Activated CD4-positive, alpha-beta T cell treated with anti-CD3 and anti-CD28 coated beads, Interleukin-2, amount 50 U/mL, for 1 hour (primary cell): ENCODE results near the gene MTMR3.

ENCODE experiments used
- DNase-seq: peaks from one replicate; pipeline ENCODE4 v3.0.0-alpha.2; 2020

MTMR3 gene

GRCh38 chr22:30005213-30005857 is 122.4 kb downstream of the MTMR3 start:
- peak; percentile 58 for DNase-seq

- DNase-seq, result no peak
Observed at GRCh38 chr22:30007361-30007760, 124.4 kb downstream of the MTMR3 start.

DNA sequence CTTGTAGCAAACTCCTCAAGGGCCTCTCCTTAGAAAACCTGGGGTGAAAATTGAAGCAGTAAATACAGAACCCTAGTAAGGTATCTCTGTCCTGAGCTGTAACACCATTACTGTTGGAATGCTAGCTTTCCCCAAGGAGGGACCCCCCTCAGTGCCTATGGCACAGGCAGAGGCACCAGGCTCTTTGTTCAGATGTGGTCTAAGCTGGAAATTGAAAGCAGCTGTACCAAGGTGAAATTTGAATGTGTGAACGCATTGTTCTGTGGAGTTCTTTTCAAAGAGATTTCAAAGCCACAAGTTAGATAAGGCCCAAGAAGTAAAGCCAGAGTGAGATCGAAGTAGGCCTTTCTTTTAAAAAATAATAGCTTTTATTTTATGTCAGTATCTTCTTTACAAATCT is 125.4 kb downstream of the MTMR3 start:
- DNase-seq, result no peak

- no peak for DNase-seq
Observed at GRCh38 chr22:30009478-30009877, 126.5 kb downstream of the MTMR3 start.

DNA sequence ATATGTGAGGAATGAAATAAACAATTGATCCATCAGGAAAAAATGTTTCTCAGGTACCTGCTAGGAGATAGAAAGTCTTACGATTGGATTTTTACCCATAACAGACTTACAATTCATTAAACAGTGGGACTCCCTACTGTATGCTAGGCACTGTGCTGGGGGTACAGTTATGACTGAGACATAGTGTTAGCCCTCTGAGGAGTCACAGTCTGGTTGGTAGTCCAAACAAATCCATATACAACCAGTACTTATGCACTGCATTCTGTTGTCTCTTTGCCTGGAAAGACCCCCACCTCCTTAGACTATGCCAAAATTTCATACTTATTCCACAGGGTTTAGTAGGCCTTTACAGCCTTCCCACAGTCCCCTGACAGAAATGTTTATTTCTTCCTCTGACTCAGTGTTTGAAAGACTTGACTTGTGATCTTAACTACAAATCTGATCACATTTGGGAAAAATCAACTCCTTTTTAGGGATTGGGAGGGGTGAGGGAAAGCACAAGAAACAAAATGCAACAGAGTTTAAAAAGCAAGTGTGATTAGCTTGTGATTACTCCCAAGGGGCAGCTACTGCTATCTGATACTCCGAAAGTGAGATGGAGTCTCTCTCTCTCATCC is 127.9 kb downstream of the MTMR3 start:
- no peak for DNase-seq

DNA sequence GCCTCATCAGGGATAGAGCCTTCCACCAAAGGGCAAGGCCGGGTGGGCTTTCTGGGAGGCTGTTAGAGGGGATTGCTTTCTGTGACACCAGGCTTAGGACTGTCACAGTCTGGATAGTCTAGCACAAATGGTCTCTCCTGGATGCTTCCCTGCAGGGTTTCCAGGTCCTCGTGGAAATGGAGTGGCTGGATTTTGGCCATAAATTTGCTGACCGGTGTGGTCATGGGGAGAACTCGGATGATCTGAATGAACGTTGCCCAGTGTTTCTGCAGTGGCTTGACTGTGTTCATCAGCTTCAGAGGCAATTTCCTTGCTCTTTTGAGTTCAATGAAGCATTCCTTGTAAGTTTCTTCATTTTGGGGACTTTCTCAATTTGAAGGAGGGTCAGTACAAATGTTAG is 130.2 kb downstream of the MTMR3 start:
- no peak for DNase-seq

- no peak for DNase-seq
Observed at GRCh38 chr22:30014244-30014643, 131.3 kb downstream of the MTMR3 start.

- DNase-seq, result no peak
Observed at GRCh38 chr22:30015229-30015797, 132.3 kb downstream of the MTMR3 start.

DNA sequence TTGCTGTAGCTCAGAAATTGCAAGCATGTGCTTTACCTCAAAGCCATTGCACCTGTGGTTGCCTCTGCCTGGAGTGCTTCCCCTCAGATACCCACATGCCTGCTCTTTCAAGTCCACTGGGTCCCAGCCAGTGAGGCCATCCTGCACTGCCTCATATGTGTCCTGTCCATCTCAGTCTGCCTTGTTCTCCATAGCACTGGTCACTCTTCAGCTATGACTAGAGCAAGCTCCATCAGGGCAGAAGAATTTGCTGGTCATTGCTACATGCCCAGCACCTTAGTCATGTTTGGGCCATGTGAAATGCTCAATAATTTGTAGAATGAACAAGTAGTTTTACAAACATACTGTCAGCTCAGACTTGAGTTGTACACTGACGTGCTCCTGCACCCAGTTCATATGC is 132.9 kb downstream of the MTMR3 start:
- no peak for DNase-seq

GRCh38 chr22:30016596-30016995 is 133.6 kb downstream of the MTMR3 start:
- DNase-seq, result no peak

DNA sequence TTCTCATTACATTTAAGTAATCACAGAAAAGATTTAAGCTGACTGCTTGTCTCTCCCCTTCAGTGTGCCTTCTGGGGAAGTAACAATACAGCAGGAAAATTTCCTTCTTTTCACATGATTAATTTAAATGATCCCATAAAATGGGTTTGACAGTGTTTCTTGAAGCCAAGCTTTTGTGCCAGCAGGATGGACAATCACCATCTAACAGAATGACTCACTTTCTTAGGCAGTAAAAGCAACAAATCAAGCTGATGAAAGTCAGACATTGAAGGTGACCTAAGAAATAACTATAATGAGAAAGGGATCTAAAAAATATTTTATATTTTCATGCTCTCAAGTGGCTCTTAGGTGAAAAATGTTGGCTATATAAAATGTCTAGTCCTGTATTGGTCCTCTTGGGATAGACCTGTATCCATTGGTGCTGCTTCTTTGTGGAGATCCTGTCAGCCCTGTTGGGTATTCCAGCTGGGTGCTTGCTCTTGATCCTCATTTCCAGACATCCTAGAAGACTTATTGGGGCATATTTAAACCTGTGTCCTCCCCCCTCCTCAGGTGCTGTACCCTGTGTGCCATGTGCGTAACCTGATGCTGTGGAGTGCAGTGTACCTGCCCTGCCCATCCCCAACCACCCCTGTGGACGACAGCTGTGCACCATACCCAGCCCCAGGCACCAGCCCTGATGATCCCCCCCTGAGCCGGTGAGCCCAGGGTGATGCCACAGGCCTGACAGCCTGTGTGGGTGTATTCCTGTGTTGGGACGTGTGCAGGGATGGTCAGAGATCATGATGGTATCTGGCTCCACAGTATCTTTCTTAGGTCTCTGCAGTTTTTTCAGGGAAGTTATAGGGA is 134.6 kb downstream of the MTMR3 start:
- no peak for DNase-seq

- no peak for DNase-seq
Observed at GRCh38 chr22:30020511-30020910, 137.5 kb downstream of the MTMR3 start.

GRCh38 chr22:30021338-30021737 is 138.4 kb downstream of the MTMR3 start:
- DNase-seq, result no peak

- no peak for DNase-seq
Observed at GRCh38 chr22:30021881-30022619, 139.1 kb downstream of the MTMR3 start.

DNA sequence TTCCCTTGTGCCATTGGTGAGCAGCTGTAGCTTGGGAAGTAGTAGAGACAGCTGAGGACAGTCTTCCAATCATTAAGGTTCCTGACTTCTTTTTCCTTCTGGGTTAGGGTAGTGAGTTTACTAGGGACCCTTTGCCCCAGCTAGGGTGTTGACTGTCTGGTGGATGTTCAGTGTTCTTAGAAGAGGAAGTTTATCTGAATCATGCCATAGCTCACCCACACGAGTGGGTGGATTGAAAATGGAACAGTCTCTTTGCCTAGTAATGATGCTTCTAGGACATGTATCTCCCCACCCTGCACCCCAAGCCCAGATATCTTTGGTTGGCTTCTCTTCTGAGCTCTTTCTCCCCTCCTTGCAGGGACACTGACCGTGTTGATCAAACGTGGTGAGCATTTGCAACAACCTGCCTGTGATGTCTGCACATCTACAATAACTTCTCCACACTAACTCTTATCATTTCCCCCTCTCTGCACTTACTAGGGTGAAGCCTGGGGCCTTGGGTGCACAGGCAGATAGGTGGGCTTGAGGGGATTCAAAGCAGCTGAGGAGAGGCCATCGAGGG is 140.2 kb downstream of the MTMR3 start:
- DNase-seq, result no peak

DNA sequence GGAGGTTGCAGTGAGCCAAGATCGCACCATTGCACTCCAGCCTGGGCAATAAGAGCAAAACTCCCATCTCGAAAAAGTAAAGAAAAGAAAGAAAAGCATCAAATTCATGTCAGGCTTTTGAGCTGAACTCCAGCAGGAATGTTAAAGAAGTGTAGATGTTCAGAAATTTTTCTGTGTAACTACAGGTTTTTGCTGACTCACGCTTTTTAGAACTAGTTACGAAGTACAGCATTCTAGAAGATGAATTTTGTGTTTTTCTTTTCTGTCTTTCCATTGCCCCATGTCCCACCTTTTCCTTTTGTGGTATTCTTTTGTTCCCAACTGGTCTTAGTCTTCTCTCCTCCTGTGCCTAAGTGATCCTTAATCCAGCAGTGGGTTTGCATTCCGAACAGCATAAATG is 141.3 kb downstream of the MTMR3 start:
- no peak for DNase-seq

DNA sequence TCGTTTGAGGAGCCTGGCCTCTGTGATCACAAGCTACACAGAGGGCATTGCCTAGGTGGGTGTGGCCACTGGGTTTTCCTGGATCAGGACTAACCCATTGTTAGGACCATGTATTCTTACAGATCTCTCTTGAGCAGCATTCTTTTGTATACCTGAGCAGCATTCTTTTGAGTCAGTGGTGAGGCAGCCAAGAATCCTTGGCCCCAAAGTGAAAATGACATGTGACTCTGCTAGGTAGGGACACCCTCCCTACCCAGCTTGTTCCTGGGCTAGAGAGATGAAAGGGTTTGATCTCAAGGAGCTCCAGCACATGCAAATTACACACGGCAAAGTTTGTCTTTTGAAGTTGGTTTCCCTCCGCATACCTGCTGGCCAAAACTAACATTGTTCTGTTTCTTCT is 142.2 kb downstream of the MTMR3 start:
- DNase-seq, result no peak

GRCh38 chr22:30026756-30027155 is 143.8 kb downstream of the MTMR3 start:
- DNase-seq, result no peak

DNA sequence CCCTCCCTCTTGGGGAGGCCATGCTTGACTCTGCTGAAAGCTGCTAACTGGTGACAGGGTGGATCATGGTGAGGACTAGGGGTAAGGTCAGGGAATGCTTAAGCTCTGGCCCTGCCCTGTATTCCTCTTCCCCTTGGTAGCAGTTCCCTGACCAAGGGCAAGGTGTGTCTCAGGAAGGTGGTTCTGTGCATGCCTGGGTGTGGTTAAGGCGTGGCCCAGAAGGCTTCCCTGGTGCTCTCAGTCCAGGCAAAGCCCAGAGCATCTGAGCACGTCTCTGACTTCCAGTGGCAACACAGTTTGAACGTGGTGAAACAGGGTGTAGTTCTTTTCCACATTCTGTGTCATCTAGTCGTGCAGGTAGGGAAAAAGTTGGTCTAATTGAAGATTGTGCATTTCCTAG is 144.2 kb downstream of the MTMR3 start:
- DNase-seq, result no peak

DNA sequence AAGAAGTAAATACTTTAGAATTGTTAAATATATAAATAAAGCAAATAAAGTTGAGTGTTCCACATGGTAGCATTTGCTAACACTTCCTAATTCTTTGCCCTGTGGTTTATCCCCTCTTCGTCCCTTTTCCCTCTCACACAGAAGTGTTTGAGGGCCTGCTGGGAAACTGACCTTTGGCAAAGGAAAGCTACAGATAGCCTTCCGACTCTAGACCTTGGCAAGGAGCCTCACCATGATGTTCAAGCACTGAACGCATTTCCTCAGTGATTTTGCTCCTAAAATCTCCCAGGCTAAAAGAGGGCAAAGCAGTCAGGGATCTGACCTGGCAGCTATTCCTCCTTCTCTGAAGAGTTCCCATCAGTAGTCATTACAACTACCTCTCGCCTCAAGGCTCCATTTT is 144.8 kb downstream of the MTMR3 start:
- DNase-seq, result no peak

DNA sequence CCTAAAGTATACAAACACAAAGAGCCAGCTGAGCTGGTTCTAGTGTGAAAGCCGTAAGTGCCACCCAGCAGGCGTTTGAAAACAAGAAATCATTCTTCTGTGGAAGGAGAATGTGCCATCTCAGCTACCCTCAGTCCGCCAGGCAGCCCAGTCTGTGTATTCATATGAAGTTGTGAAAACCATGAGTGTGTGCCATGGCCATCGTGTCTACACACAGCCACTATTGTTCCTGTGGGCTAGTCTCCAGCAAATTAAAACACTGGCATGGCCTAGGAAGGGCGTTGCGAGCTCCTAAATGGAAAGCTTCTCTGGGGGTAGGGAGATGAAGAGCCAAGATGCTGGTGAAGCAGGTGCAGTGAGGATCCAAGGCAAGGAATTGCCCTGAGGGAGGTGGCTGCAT is 145.8 kb downstream of the MTMR3 start:
- DNase-seq, result no peak

- DNase-seq, result no peak
Observed at GRCh38 chr22:30029512-30029911, 146.5 kb downstream of the MTMR3 start.

- no peak for DNase-seq
Observed at GRCh38 chr22:30030329-30030728, 147.4 kb downstream of the MTMR3 start.
